ENCODE measurements around the gene FANCC.

GRCh38 chr9:95099321-95100070 lies 218.0 kb downstream of the FANCC start:
- no peak for TF ChIP-seq CTCF (conservative IDR thresholded peaks at IDR 0.05)
- TF ChIP-seq EZH2 (IDR thresholded peaks at IDR 0.05; ENCODE audit: low read depth) = no peak
